SK-N-SH (cell line): Measurements from ENCODE around the gene TTN. TPM values are rescaled to one million over a fixed set of nuclear protein-coding genes. Genes with fewer than 3 reads are reported as not detected.

Experiments
- CTCF ChIA-PET: fragments of 300-600, 350-600 bp; formaldehyde crosslinking; extraction: SDS; loops from one replicate; lab custom pipeline; 2021; lab: Yijun Ruan, JAX
- POLR2A ChIA-PET: fragments of 350-600 bp; sonication (Branson Sonifier 250); formaldehyde crosslinking; extraction: SDS; loops from one replicate; lab custom pipeline; 2020; ENCODE audit warnings: antibody characterized with exemption, inconsistent platforms; lab: Yijun Ruan, JAX
- DNase-seq: peaks from one replicate; pipeline ENCODE4 v3.0.0; 2012
- H2AFZ ChIP-seq: fragments of 200-600 bp; sonication (generic); 2 replicates; pipeline ENCODE4 v1.8.1; 2016; ENCODE audit warnings: antibody characterized with exemption, mild to moderate bottlenecking, low read depth
- H3F3A ChIP-seq: fragments of 200-600 bp; sonication (generic); replicated peaks from 2 replicates; pipeline ENCODE3; 2016; ENCODE audit warnings: antibody characterized with exemption, mild to moderate bottlenecking; ENCODE audit not compliant: insufficient read depth
- H3K27ac ChIP-seq, 2 experiments: fragments of 200-500 bp in 1 of 2; fragments of 200-600 bp in 1 of 2; sonication (Bioruptor generic) in 1 of 2; sonication (generic), shearing (Covaris generic) in 1 of 2; 2 replicates each; pipeline versions ENCODE4 v1.5.1 to v1.6.1; 2014 to 2016; ENCODE audit warnings: low read depth in 2 of 2, inconsistent platforms in 1 of 2, low read length in 1 of 2, mild to moderate bottlenecking in 1 of 2, mixed read lengths in 1 of 2
- H3K27me3 ChIP-seq: fragments of 200-600 bp; sonication (generic), shearing (Covaris generic); 2 replicates; pipeline ENCODE4 v1.6.1; 2016; ENCODE audit warnings: mixed run types; ENCODE audit not compliant: insufficient read depth
- H3K36me3 ChIP-seq, 2 experiments: fragments of 200-500 bp in 1 of 2; fragments of 200-600 bp in 1 of 2; sonication (Bioruptor generic) in 1 of 2; sonication (generic) in 1 of 2; replicated peaks in 1 of 2; 2 replicates each; pipeline versions ENCODE3 to v1.5.1; 2014 to 2016; ENCODE audit warnings: low read length in 1 of 2, mild to moderate bottlenecking in 1 of 2; ENCODE audit not compliant: insufficient read depth in 2 of 2, control insufficient read depth in 1 of 2
- H3K4me1 ChIP-seq, 2 experiments: fragments of 200-500 bp in 1 of 2; fragments of 200-600 bp in 1 of 2; sonication (Bioruptor generic) in 1 of 2; sonication (generic), shearing (Covaris generic) in 1 of 2; 2 replicates each; pipeline versions ENCODE4 v1.5.1 to v1.6.1; 2014 to 2016; ENCODE audit warnings: low read depth in 1 of 2, low read length in 1 of 2, mixed run types in 1 of 2; ENCODE audit not compliant: insufficient read depth in 2 of 2, control insufficient read depth in 1 of 2
- H3K4me2 ChIP-seq: fragments of 200-600 bp; sonication (generic), shearing (Covaris generic); 2 replicates; pipeline ENCODE4 v1.6.1; 2017; ENCODE audit warnings: mixed run types
- H3K4me3 ChIP-seq, 2 experiments: fragments of 200-500 bp in 1 of 2; fragments of 200-600 bp in 1 of 2; sonication (Bioruptor generic) in 1 of 2; sonication (generic), shearing (Covaris generic) in 1 of 2; 2 replicates each; pipeline versions ENCODE4 v1.5.1 to v1.8.1; 2014 to 2016; ENCODE audit warnings: low read depth in 2 of 2, inconsistent platforms in 1 of 2, low read length in 1 of 2, mild to moderate bottlenecking in 1 of 2, mixed read lengths in 1 of 2, moderate library complexity in 1 of 2
- H3K79me2 ChIP-seq: fragments of 200-600 bp; sonication (generic); 2 replicates; pipeline ENCODE4 v1.8.1; 2017; ENCODE audit warnings: mild to moderate bottlenecking; ENCODE audit not compliant: insufficient read depth
- H3K9ac ChIP-seq: fragments of 200-600 bp; sonication (generic); 2 replicates; pipeline ENCODE4 v1.6.1; 2017; ENCODE audit warnings: mixed run types
- H3K9me2 ChIP-seq: fragments of 200-600 bp; sonication (generic); 2 replicates; pipeline ENCODE4 v1.6.1; 2017; ENCODE audit warnings: mixed run types
- H3K9me3 ChIP-seq: fragments of 200-600 bp; sonication (generic); 2 replicates; pipeline ENCODE4 v1.6.1; 2017; ENCODE audit warnings: mixed run types, mild to moderate bottlenecking, moderate library complexity
- H4K20me1 ChIP-seq: fragments of 200-600 bp; sonication (generic); 2 replicates; pipeline ENCODE4 v1.6.1; 2017; ENCODE audit warnings: mild to moderate bottlenecking, mixed run types; ENCODE audit not compliant: insufficient read depth
- CHD2 ChIP-seq: fragments of 150-350 bp; IDR thresholded peaks from 2 replicates; pipeline ENCODE4 v1.6.1; 2018; ENCODE audit warnings: low read length; ENCODE audit not compliant: partially characterized antibody
- GABPA ChIP-seq: IDR thresholded peaks from 2 replicates; pipeline ENCODE4 v1.4.0; 2012; ENCODE audit warnings: low read depth, mild to moderate bottlenecking
- MXI1 ChIP-seq: IDR thresholded peaks from 2 replicates; pipeline ENCODE4 v1.6.1; 2012; ENCODE audit warnings: mild to moderate bottlenecking, low read depth, low read length, improper control_type of control experiment
- NRF1 ChIP-seq: IDR thresholded peaks from 2 replicates; pipeline ENCODE4 v1.6.1; 2012; ENCODE audit warnings: low read depth, mild to moderate bottlenecking, low read length
- POLR2AphosphoS5 ChIP-seq: IDR thresholded peaks from 2 replicates; pipeline ENCODE4 v1.6.1; 2012; ENCODE audit warnings: low read depth, low read length
- RAD21 ChIP-seq: IDR thresholded peaks from 2 replicates; pipeline ENCODE4 v1.6.1; 2012; ENCODE audit warnings: mild to moderate bottlenecking, low read length
- RXRA ChIP-seq: IDR thresholded peaks from 2 replicates; pipeline ENCODE4 v1.4.0; 2012; ENCODE audit warnings: low read depth, mild to moderate bottlenecking, borderline replicate concordance
- SIN3A ChIP-seq: IDR thresholded peaks from 2 replicates; pipeline ENCODE4 v1.6.1; 2012; ENCODE audit warnings: low read depth, mild to moderate bottlenecking, low read length, moderate library complexity, borderline replicate concordance
- TAF1 ChIP-seq: IDR thresholded peaks from 2 replicates; pipeline ENCODE4 v1.6.1; 2012; ENCODE audit warnings: low read depth, mild to moderate bottlenecking, low read length, moderate library complexity, borderline replicate concordance
- YY1 ChIP-seq: IDR thresholded peaks from 2 replicates; pipeline ENCODE4 v1.4.0; 2012; ENCODE audit warnings: low read depth, mild to moderate bottlenecking
- WGBS: methylation state at CpG from one replicate; pipeline ENCODE4 v1.1.6; 2017; ENCODE audit warnings: low lambda C conversion rate; 5-methylcytosine and 5-hydroxymethylcytosine counted together
- polyA plus RNA-seq, 3 experiments: library from polyadenylated mRNA; depleted of rRNA; stranded (reverse); fragments of >200 nt; gene quantifications; 2 replicates each; pipeline ENCODE4 v1.2.3, GENCODE V29; 2012
- TF ChIP-seq, protein P1 (sequence below): IDR thresholded peaks from 2 replicates; pipeline ENCODE4 v1.4.0; 2012; ENCODE audit warnings: low read depth, borderline replicate concordance
- TF ChIP-seq, protein P2 (sequence below): fragments of 200-600 bp; sonication (generic); IDR thresholded peaks from 2 replicates; pipeline ENCODE4 v1.6.1; 2017; ENCODE audit warnings: antibody characterized with exemption, mild to moderate bottlenecking, moderate library complexity
- TF ChIP-seq, protein P3 (sequence below): IDR thresholded peaks from 2 replicates; pipeline ENCODE4 v1.4.0; 2012; ENCODE audit warnings: low read depth
- TF ChIP-seq, protein P4 (sequence below): IDR thresholded peaks from 2 replicates; pipeline ENCODE4; 2012

TTN gene
- polyA plus RNA-seq, 1 of the 3 experiments (the other 2 are of a cell fraction), result 0.08 TPM

DNA sequence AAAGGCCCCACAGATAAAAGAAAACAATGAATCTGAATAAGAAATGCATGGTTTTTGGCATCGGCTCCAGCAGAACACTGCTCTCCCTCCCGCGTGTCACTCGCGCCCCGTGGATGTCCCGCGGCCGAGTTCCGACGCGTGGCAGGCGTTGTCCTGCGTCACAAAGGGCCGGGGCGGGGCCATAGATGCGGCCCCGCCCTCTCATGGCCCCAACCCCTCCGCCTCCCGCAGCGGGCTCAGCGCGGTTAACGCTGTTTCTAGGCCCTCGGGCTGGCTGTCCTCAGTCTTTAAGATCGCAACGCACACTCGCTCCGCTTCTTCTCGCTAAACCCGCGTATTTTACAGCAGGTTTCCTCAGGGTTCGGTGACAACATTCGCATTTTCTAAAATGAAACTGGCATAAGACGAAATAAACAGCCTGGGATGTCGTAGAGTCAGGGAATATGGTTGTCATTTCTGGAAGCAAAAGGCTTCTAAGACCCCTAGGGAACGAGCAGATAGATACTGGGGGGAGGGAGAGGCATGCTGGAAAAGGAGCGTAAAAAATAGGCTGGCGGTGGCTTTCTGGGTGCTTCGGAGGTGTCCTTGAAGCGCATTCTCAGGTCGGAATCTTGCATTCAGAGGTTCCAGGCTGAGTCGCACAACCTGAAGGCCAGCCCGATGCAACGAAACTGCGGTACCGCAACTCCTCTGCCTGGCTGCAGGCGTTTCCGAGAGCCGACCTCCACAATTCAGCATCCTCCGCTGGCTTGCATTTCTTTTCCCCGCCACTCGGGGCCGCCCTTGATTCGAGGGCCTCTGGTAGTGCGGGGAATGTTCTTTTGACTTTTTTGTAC, 328.6 kb downstream of the TTN start, which contains the start of gene FKBP7:
TSS of gene FKBP7 (minus strand) at position 162 of the 836 bp plus-strand sequence. CDS start at position 61, 101 bp downstream.
- Histone ChIP-seq H3K36me3 (peaks cover 0 to 5% of the 10 kb centered on the region in 2 experiments), H3F3A (peaks cover 16% of the 10 kb centered on the region), H3K9me3 (no peaks in the 10 kb centered on the region), H3K4me1 (peaks cover 17 to 21% of the 10 kb centered on the region in 2 experiments), H3K27me3 (no peaks in the 10 kb centered on the region), H3K4me3 (peak within 1 kb of the TSS; percentile 62 to 93), H4K20me1 (peaks cover 27% of the 10 kb centered on the region), H3K4me2 (peak within 1 kb of the TSS; percentile 80), H3K79me2 (peaks cover 64% of the 10 kb centered on the region), H2AFZ (peak within 1 kb of the TSS; percentile 95), H3K9ac (peak within 1 kb of the TSS; percentile 89), H3K27ac (peak within 1 kb of the TSS; percentile 78 to 91), H3K9me2 (no peaks in the 10 kb centered on the region)
- DNase-seq, result peak; percentile 90
- ChIA-PET CTCF (interaction anchor here (0.6 to 1.5 kb wide), 4 partner anchors 28 to 741 kb away, joined by 3 to 4 read pairs (median 3); partner anchors contain the start of genes PJVK and PRKRA), POLR2A (interaction anchor here (1.5 kb wide), 1 partner anchor 28 kb away, joined by 8 read pairs; the partner anchor contains the start of genes PJVK and PRKRA)
- WGBS, result 33% methylated on average over 51 of the region's 56 CpGs
- peak; percentile 92 for TF ChIP-seq POLR2AphosphoS5
- TF ChIP-seq MXI1, result peak; percentile 96
- TF ChIP-seq, protein P1, sequence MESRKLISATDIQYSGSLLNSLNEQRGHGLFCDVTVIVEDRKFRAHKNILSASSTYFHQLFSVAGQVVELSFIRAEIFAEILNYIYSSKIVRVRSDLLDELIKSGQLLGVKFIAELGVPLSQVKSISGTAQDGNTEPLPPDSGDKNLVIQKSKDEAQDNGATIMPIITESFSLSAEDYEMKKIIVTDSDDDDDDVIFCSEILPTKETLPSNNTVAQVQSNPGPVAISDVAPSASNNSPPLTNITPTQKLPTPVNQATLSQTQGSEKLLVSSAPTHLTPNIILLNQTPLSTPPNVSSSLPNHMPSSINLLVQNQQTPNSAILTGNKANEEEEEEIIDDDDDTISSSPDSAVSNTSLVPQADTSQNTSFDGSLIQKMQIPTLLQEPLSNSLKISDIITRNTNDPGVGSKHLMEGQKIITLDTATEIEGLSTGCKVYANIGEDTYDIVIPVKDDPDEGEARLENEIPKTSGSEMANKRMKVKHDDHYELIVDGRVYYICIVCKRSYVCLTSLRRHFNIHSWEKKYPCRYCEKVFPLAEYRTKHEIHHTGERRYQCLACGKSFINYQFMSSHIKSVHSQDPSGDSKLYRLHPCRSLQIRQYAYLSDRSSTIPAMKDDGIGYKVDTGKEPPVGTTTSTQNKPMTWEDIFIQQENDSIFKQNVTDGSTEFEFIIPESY, result no peak
- peak; percentile 34 for TF ChIP-seq CHD2
- TF ChIP-seq YY1, result 0 out of 2 replicates have a peak, but pooled peaks have one; percentile 13
- TF ChIP-seq TAF1, result peak; percentile 82
- peak; percentile 16; the same call in 1 of the 2 replicates for TF ChIP-seq GABPA
- no peak for TF ChIP-seq NRF1
- TF ChIP-seq SIN3A, result peak; percentile 79; the same call in 1 of the 2 replicates
- TF ChIP-seq, protein P2, sequence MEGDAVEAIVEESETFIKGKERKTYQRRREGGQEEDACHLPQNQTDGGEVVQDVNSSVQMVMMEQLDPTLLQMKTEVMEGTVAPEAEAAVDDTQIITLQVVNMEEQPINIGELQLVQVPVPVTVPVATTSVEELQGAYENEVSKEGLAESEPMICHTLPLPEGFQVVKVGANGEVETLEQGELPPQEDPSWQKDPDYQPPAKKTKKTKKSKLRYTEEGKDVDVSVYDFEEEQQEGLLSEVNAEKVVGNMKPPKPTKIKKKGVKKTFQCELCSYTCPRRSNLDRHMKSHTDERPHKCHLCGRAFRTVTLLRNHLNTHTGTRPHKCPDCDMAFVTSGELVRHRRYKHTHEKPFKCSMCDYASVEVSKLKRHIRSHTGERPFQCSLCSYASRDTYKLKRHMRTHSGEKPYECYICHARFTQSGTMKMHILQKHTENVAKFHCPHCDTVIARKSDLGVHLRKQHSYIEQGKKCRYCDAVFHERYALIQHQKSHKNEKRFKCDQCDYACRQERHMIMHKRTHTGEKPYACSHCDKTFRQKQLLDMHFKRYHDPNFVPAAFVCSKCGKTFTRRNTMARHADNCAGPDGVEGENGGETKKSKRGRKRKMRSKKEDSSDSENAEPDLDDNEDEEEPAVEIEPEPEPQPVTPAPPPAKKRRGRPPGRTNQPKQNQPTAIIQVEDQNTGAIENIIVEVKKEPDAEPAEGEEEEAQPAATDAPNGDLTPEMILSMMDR, result peak; percentile 55
- TF ChIP-seq, protein P3, sequence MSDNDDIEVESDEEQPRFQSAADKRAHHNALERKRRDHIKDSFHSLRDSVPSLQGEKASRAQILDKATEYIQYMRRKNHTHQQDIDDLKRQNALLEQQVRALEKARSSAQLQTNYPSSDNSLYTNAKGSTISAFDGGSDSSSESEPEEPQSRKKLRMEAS, result peak; percentile 94
- TF ChIP-seq, protein P4, sequence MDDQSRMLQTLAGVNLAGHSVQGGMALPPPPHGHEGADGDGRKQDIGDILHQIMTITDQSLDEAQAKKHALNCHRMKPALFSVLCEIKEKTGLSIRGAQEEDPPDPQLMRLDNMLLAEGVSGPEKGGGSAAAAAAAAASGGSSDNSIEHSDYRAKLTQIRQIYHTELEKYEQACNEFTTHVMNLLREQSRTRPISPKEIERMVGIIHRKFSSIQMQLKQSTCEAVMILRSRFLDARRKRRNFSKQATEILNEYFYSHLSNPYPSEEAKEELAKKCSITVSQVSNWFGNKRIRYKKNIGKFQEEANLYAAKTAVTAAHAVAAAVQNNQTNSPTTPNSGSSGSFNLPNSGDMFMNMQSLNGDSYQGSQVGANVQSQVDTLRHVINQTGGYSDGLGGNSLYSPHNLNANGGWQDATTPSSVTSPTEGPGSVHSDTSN, result no peak
- no peak for TF ChIP-seq RXRA
- no peak for TF ChIP-seq RAD21
